OCI-LY1 (cell line): Measurements from ENCODE around the gene UROC1.

Experiments used
- CTCF ChIP-seq: fragments of 200-600 bp; sonication (generic), shearing (Covaris generic); IDR thresholded peaks from 2 replicates; pipeline ENCODE4 v1.5.1; 2017; ENCODE audit warnings: mild to moderate bottlenecking, antibody characterized with exemption, low read length, moderate library complexity, mixed read lengths
- EZH2 ChIP-seq: fragments of 200-600 bp; sonication (generic), shearing (Covaris generic); IDR thresholded peaks from 2 replicates; pipeline ENCODE4 v1.8.0; 2017; ENCODE audit warnings: borderline replicate concordance, mixed run types, mild to moderate bottlenecking, antibody characterized with exemption, low read length, moderate library complexity, mixed read lengths

DNA sequence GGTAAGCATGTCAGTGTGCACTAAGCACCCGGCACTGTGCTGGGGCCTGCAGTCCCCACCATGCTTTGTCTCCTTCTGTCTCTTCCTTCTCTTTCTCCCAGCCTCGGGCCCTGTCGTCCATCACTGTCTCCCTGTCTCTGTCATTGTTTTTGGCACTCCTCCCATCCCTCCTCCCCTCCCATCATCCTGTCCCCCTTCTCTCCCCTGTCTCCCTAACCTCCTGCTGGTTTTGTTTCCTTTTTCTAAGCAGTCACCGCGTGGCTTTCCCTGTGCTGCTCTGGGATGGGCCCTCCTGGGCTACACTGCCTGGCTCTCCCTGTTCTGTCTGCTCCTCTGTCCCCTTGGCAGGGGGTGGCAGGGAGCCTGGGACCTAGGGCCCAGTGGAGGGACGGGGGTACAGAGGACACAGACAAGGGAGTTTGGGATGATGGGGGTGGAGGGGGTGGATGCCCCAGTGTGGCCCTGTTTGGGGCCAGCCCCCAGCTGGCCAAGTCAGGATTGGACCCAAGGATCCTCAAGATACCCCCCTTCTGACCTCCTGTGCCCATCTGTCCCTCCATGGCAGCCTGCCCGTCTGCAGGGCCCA lies 12.1 kb upstream of the UROC1 start:
- no peak for TF ChIP-seq CTCF
- no peak for TF ChIP-seq EZH2
